ENCODE results near the gene UBAC2.
"Not testable (repeated sequence)": the region's sequence is repeated elsewhere in the genome, so short reads cannot be mapped to it uniquely, and the experiment has no call there.

The UBAC2 gene

GRCh38 chr13:99215184-99215830 is 14.7 kb downstream of the UBAC2 start:
- DNase-seq = no peak

- no peak for DNase-seq
These were observed 16.9 kb downstream of the UBAC2 start for GRCh38 chr13:99217461-99218110.

- no peak for DNase-seq
These were observed 17.5 kb downstream of the UBAC2 start for GRCh38 chr13:99218126-99218525.

GRCh38 chr13:99218545-99218944 is 17.9 kb downstream of the UBAC2 start:
- peak in 1 of 2 experiments; percentile 25 for DNase-seq

GRCh38 chr13:99218969-99219368 is 18.3 kb downstream of the UBAC2 start:
- DNase-seq = no peak

GRCh38 chr13:99220199-99220935 is 19.7 kb downstream of the UBAC2 start:
- DNase-seq = no peak

GRCh38 chr13:99221567-99222239 is 21.0 kb downstream of the UBAC2 start:
- no peak for DNase-seq

GRCh38 chr13:99223587-99223986 is 22.9 kb downstream of the UBAC2 start:
- no peak for DNase-seq

- DNase-seq = no peak
These were observed 23.4 kb downstream of the UBAC2 start for GRCh38 chr13:99224021-99224420.

GRCh38 chr13:99225078-99225477 is 24.4 kb downstream of the UBAC2 start:
- no peak for DNase-seq

- no peak for DNase-seq
These were observed 25.9 kb downstream of the UBAC2 start for GRCh38 chr13:99226513-99226912.

- DNase-seq = no peak
These were observed 26.8 kb downstream of the UBAC2 start for GRCh38 chr13:99227331-99227900.

- DNase-seq = no peak
These were observed 27.4 kb downstream of the UBAC2 start for GRCh38 chr13:99227909-99228688.

- DNase-seq = no peak
These were observed 28.4 kb downstream of the UBAC2 start for GRCh38 chr13:99228737-99229691.

GRCh38 chr13:99230588-99230987 is 29.9 kb downstream of the UBAC2 start:
- DNase-seq = not testable (repeated sequence)

GRCh38 chr13:99230991-99231390 is 30.3 kb downstream of the UBAC2 start:
- no peak for DNase-seq

GRCh38 chr13:99231721-99232120 is 31.1 kb downstream of the UBAC2 start:
- DNase-seq = no peak

GRCh38 chr13:99237981-99238662 is 37.5 kb downstream of the UBAC2 start:
- no peak for DNase-seq

GRCh38 chr13:99246100-99246499 is 45.4 kb downstream of the UBAC2 start:
- no peak for DNase-seq

- not testable (repeated sequence) for DNase-seq
These were observed 48.5 kb downstream of the UBAC2 start for GRCh38 chr13:99249178-99249577.

Data from SHP77 (cell line).